OCI-LY7 (cell line): ENCODE data around the gene WIPF2. TPM values are rescaled to one million over a fixed set of nuclear protein-coding genes. Genes with fewer than 3 reads are reported as not detected.

ENCODE experiments used
- BruUV-seq: library from RNA; stranded (reverse); fragments of 400-500 nt; replicated peaks from 2 replicates; lab custom pipeline; 2021; lab: Mats Ljungman, UMichigan
- CTCF ChIA-PET: fragments of 300-600 bp; sonication (Branson Sonifier 250); formaldehyde crosslinking; loops from one replicate; lab custom pipeline; 2022; ENCODE audit warnings: antibody characterized with exemption; ENCODE audit not compliant: unreplicated experiment; lab: Charles Lee
- POLR2A ChIA-PET: fragments of 300-600 bp; sonication (Branson Sonifier 250); formaldehyde crosslinking; loops from one replicate; lab custom pipeline; 2022; ENCODE audit warnings: antibody characterized with exemption; lab: Charles Lee
- DNase-seq: peaks from one replicate; pipeline ENCODE4 v3.0.0-alpha.2; 2015; ENCODE audit warnings: low spot score
- H2AFZ ChIP-seq: fragments of 200-600 bp; sonication (generic), shearing (Covaris generic); 2 replicates; pipeline ENCODE4 v1.6.1; 2014; ENCODE audit warnings: mild to moderate bottlenecking, antibody characterized with exemption, low read length, moderate library complexity
- H3K27ac ChIP-seq: fragments of 200-600 bp; sonication (generic); 2 replicates; pipeline ENCODE4 v1.5.1; 2014; ENCODE audit warnings: mixed run types, low read depth, mild to moderate bottlenecking, moderate library complexity, low read length, inconsistent platforms; ENCODE audit not compliant: poor library complexity, severe bottlenecking
- H3K36me3 ChIP-seq: fragments of 200-600 bp; sonication (generic); 2 replicates; pipeline ENCODE4 v1.6.1; 2014; ENCODE audit warnings: mild to moderate bottlenecking, antibody characterized with exemption, low read length, moderate library complexity, mixed read lengths; ENCODE audit not compliant: insufficient read depth
- H3K4me1 ChIP-seq: fragments of 200-600 bp; sonication (generic); 2 replicates; pipeline ENCODE4 v1.5.1; 2014; ENCODE audit warnings: mild to moderate bottlenecking, low read length; ENCODE audit not compliant: insufficient read depth, poor library complexity, severe bottlenecking
- H3K4me2 ChIP-seq: fragments of 200-600 bp; sonication (generic); 2 replicates; pipeline ENCODE4 v1.6.1; 2014; ENCODE audit warnings: mild to moderate bottlenecking, low read length
- H3K4me3 ChIP-seq: fragments of 200-600 bp; sonication (generic); 2 replicates; pipeline ENCODE4 v1.5.1; 2014; ENCODE audit warnings: mild to moderate bottlenecking, low read depth, low read length; ENCODE audit not compliant: poor library complexity, severe bottlenecking
- H3K79me2 ChIP-seq: fragments of 200-600 bp; sonication (generic); 2 replicates; pipeline ENCODE4 v1.6.1; 2016; ENCODE audit warnings: low read depth, mild to moderate bottlenecking, low read length, moderate library complexity, mixed read lengths; ENCODE audit not compliant: insufficient read depth
- H3K9me2 ChIP-seq: fragments of 200-600 bp; sonication (generic); 2 replicates; pipeline ENCODE4 v1.6.1; 2016; ENCODE audit warnings: mild to moderate bottlenecking, low read length, mixed read lengths; ENCODE audit not compliant: insufficient read depth
- H3K9me3 ChIP-seq: fragments of 200-600 bp; sonication (generic); 2 replicates; pipeline ENCODE4 v1.6.1; 2014; ENCODE audit warnings: mild to moderate bottlenecking, mixed run types, low read length, mixed read lengths
- H4K20me1 ChIP-seq: fragments of 200-600 bp; sonication (generic); 2 replicates; pipeline ENCODE4 v1.6.1; 2014; ENCODE audit warnings: mild to moderate bottlenecking, antibody characterized with exemption, low read length, moderate library complexity, mixed read lengths; ENCODE audit not compliant: insufficient read depth
- CTCF ChIP-seq: fragments of 200-600 bp; sonication (generic); conservative IDR thresholded peaks from 2 replicates; pipeline ENCODE4 v1.5.1; 2014; ENCODE audit warnings: mild to moderate bottlenecking, antibody characterized with exemption, low read length, moderate library complexity, mixed read lengths
- EZH2phosphoT487 ChIP-seq: fragments of 200-600 bp; sonication (generic); IDR thresholded peaks from 2 replicates; pipeline ENCODE4 v1.6.1; 2018; ENCODE audit warnings: low read depth, borderline replicate concordance, mild to moderate bottlenecking, mixed run types, antibody characterized with exemption, low read length, moderate library complexity, mixed read lengths
- intact Hi-C: fragments of 100-400 bp; cut with micrococcal nuclease; formaldehyde crosslinking; loops from one replicate; pipeline ENCODE4 v1.10.0; 2022; ENCODE audit not compliant: unreplicated experiment
- total RNA-seq, 2 experiments: library from RNA; depleted of rRNA in 1 of 2; stranded (reverse); fragments of >200 nt in 1 of 2; shearing (Covaris generic) in 1 of 2; gene quantifications; 2 replicates each; pipeline ENCODE4 v1.2.3, GENCODE V29; 2014 to 2022

Gene WIPF2
- total RNA-seq, 2 experiments from 2014 or later = 4.7 to 20.3 TPM

GRCh38 chr17:40242774-40243173, 23.7 kb downstream of the WIPF2 start:
- no peaks in the 10 kb centered on the region for H3K36me3 ChIP-seq
- H4K20me1 ChIP-seq = no peaks in the 10 kb centered on the region
- H3K79me2 ChIP-seq = no peaks in the 10 kb centered on the region; the same call in 1 of the 2 replicates
- no peak for TF ChIP-seq EZH2phosphoT487
- no peak for TF ChIP-seq CTCF
- no peak overlapping the region for H2AFZ ChIP-seq
- intact Hi-C loops = no loop called here
- H3K4me2 ChIP-seq = no peak overlapping the region
- H3K4me1 ChIP-seq = no peaks in the 10 kb centered on the region
- no peak overlapping the region for H3K27ac ChIP-seq
- ChIA-PET POLR2A (interaction anchor here (0.6 kb wide), 1 partner anchor 499 kb away, joined by 5 read pairs; no protein-coding TSS in a partner anchor), CTCF (interaction anchor here (0.6 kb wide), 1 partner anchor 220 kb away, joined by 3 read pairs; no protein-coding TSS in a partner anchor)
- no peak overlapping the region for H3K4me3 ChIP-seq
- no TSS peak for BruUV-seq
- H3K9me3 ChIP-seq = no peaks in the 10 kb centered on the region
- no peaks in the 10 kb centered on the region for H3K9me2 ChIP-seq
- DNase-seq = no peak

GRCh38 chr17:40243761-40244160, 24.7 kb downstream of the WIPF2 start:
- H3K9me3 ChIP-seq = no peaks in the 10 kb centered on the region
- ChIA-PET POLR2A (interaction anchor here (0.5 kb wide), 1 partner anchor 510 kb away, joined by 3 read pairs; no protein-coding TSS in a partner anchor), CTCF (no interaction called here)
- no peak overlapping the region for H2AFZ ChIP-seq
- BruUV-seq = no TSS peak
- H3K4me2 ChIP-seq = no peak overlapping the region
- no peaks in the 10 kb centered on the region for H3K4me1 ChIP-seq
- DNase-seq = no peak
- no peaks in the 10 kb centered on the region; the same call in 1 of the 2 replicates for H3K79me2 ChIP-seq
- no peak overlapping the region for H3K4me3 ChIP-seq
- H4K20me1 ChIP-seq = no peaks in the 10 kb centered on the region
- no peaks in the 10 kb centered on the region for H3K36me3 ChIP-seq
- intact Hi-C loops = no loop called here
- H3K27ac ChIP-seq = no peak overlapping the region
- H3K9me2 ChIP-seq = no peaks in the 10 kb centered on the region
- TF ChIP-seq EZH2phosphoT487 (no peak), CTCF (no peak)

- peaks cover 4% of the 10 kb centered on the region; the same call in 1 of the 2 replicates for H3K79me2 ChIP-seq
- POLR2A ChIA-PET = interaction anchor here (0.7 kb wide), 1 partner anchor 455 kb away, joined by 3 read pairs; no protein-coding TSS in a partner anchor
- no TSS peak for BruUV-seq
Observed at GRCh38 chr17:40244255-40244654, 25.2 kb downstream of the WIPF2 start.

More at GRCh38 chr17:40244255-40244654, 25.2 kb downstream of the WIPF2 start:
- Histone ChIP-seq H3K4me1 (no peaks in the 10 kb centered on the region), H3K9me2 (no peaks in the 10 kb centered on the region), H2AFZ (no peak overlapping the region), H3K27ac (no peak overlapping the region), H3K9me3 (no peaks in the 10 kb centered on the region), H3K36me3 (no peaks in the 10 kb centered on the region), H4K20me1 (no peaks in the 10 kb centered on the region), H3K4me3 (no peak overlapping the region), H3K4me2 (no peak overlapping the region)
- DNase-seq = no peak
- CTCF ChIA-PET = no interaction called here
- TF ChIP-seq CTCF (no peak), EZH2phosphoT487 (no peak)
- intact Hi-C loops = no loop called here
